GM18502 (cell line): ENCODE results near the gene DLGAP1.
"Not testable (repeated sequence)": the region's sequence is repeated elsewhere in the genome, so short reads cannot be mapped to it uniquely, and the experiment has no call there.

Experiments used
- ATAC-seq: cut with Tn5 transposase; IDR thresholded peaks from one replicate; pipeline ENCODE4 v1.9.1; 2021; ENCODE audit warnings: mild to moderate bottlenecking; ENCODE audit not compliant: unreplicated experiment, poor library complexity

DLGAP1 gene

DNA sequence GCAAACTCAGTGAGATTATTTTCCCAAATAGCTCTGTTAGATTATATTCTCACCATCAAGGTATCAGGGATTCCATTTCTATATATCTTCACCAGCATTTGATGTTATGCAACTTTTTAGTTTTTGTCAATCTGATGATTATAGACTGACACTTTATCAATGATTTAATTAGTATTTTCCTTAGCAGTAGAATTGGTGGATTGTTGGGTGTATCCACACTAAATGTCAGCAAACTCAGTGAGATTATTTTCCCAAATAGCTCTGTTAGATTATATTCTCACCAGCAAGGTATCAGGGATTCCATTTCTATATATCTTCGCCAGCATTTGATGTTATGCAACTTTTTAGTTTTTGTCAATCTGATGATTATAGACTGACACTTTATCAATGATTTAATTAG, 432.4 kb downstream of the DLGAP1 start:
- not testable (repeated sequence) for ATAC-seq

DNA sequence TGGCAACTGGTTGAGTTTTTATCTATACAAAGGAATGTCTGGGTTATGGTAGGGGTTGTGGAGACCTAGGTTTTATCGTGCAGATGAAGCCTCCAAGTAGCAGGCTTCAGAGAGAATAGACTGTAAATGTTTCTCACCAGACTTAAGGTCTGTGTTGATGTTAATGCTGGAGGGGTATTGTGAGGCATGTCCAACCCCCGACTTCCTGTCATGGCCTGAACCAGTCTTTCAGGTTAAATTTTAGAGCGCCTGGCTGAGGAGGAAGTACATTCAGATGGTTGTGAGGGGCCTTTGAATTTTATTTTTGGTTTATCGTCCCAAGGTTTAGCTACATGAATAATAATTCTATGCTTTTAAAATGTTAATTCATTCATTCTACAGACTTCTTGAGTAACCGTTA, 435.1 kb downstream of the DLGAP1 start:
- ATAC-seq, result no peak

DNA sequence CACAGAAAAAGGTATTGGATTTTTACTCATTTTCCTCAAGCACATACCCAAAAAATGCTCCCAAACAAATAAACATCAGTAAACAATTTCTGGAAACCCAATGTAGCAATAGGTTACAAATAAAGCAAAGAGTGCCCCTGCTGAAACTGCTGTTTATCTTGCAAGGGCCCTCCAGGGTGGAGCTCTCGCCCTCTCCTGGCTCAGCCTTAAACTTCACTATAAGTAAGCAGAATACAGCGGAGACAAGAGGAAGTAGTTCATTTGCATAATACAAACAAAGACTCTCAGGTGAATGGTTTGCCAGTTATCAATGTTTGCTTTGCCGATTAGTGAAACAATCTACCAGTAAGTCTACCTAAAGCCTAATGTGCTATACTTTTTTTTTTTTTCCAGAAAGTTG, 437.6 kb downstream of the DLGAP1 start:
- ATAC-seq, result peak; percentile 90

DNA sequence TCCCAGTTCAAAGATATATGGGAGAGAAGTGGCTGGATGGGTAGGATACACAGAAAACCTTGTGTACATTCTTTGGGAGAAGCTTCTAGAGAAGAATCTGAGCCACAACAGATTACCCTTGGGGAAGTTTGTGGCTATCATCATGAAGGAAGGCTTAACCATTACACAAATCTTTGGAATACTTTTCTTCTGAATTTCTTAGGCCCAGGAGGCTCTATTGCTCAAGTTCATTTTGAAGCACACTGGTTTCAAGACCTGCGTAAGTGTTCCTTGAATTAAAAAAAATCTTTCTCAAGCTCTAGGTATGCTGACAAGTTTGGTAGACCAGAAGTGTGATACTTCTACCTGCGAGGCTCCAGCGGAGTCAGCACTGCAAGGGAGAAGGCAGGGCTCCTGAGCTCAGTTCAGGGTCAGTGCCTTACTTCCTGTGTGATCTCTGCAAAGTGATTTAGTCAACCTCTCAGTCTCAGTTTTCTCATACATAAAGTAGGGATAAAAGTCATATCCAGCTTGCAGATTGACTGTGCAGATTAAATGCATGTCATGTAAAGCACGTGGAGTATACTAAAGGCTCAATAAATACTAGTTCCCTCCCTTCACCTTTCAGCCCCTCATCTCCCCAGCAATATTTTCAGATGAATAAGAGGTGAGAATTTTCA, 438.6 kb downstream of the DLGAP1 start:
- no peak for ATAC-seq

DNA sequence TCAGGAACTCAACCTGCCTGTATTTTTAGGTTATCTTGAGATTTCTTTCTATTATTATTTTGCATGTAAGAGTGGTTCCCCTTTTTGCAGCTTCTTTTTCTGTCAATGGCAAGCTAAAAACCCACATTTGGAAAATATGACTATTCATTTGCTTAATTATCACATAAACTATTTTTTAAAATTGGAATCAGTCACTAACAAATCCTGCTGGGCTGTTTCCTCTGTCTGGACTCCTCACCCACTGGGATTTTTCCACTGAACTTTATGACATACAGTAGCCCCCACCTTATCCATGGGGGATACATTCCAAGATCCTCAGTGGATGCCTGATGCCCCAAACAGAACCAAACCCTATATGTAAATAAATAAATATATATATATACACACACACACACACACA, 447.3 kb downstream of the DLGAP1 start:
- ATAC-seq, result no peak

DNA sequence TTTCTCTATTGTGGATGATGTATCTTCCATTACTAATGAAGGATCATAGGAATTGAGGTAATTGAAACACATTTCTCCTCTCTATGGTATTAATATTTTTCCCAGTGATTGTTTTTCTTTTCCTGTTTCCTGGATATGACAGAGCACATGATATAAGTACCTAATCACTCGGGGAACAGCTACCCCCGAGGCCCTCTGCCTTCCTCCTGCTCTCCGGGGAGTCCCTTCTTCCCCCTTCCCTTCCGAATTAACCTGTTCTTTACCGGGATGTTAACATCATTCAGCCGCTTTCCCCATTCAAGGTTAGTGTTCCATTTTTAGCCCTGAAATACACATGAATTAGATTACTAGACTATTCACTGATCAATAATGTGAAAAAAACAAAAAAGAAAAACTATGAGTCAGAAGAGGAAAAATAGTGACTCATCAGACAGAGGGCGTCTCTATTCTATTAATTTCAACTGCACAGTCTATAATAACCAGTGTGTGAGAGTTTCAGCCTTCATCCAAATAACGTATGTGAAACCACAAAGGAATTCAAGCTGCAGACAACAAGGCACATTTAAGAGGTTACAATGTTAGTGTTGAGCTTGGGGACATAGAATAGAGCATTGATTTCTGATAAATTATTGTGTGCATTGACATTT, 450.8 kb downstream of the DLGAP1 start:
- ATAC-seq, result no peak

DNA sequence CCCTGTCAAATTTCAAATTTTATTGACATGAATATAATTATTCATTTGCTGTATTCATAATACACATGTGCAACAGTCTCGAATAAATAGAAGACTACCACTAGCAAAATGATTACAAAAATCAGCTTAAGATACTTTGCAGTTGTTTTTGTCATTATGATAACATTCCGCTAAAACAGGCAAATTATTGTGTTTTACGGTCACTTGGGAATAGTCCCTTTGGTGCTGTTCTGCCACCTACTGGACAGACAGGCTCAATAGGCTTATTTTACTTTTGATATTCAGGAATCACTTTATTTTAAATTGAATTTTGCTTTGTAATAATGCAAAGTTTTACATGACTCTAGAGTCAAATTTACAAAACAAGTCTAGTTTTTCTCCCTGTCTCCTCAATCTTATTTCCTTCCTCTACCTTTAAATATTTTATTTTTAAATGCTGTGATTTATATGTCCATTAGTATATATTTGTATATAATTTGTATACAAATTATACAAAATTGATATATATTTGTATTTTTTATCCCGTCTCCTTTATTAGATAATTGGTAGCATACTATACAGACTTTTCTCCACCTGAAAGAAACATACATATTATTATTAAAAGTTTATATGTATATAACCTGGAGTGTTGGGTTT, 456.3 kb downstream of the DLGAP1 start:
- ATAC-seq, result no peak

DNA sequence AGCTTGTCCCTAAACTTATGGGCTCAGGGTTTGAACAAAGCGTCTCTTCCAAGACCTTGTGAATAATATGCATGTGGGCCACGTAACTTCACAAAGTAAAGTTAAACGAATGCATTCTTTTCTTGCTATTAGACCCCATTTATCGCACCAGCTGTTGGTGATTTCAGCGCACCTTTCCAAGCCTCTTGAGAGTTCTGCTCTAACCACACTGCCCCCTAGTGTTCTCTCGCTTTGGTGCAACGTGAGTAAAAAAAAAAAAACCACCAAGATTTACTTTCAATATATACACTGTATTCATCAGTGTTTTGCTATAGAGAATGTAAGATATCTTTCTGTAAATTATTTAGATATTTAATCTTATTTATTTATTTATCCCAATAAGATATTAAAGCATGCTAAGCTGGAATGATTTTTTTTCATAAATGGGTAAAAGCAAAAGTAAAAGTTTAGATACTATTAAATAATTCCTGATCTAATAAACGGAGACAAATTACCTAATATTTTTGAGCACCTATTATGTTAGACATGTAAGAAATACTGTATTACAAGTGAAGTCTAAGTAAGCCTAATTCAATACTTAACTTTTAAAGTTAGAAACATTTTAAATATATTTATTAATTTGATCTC, 459.5 kb downstream of the DLGAP1 start:
- ATAC-seq, result peak; percentile 90

DNA sequence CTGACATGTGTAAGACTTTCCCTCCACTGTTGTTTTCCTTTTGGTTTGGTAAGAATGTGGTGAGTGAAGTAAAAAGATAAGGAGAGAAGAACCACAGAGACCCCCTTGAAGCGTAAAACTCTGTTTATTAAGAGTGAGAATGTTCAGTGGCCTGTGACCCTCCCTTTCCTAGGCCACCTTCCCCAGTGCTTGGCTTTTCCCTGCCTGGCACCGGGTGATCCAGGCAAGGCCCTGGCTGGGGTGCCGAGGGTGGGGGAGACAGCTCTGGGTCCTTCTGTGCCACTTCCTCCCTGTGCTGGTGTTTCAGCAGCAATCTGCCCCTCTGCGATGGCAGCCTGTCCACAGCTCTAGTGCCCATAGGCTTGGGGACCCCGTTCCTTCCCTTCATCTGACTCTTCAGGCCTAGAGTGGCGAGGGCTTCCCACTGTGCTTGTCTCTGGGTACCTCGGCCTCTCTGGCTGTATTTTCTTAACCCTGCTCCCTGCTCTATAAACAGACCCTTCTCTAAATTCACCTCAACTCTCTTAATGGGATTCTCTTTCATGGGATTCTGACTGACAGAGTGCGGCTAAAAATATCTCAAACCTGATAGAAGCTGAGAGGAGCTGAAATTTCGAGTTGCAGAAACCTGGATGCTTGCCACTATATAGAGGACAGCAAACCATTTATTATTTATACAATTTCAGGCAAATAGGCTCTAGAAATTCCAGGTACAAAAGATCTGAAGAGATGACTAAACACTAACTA, 461.0 kb downstream of the DLGAP1 start:
- ATAC-seq, result no peak

DNA sequence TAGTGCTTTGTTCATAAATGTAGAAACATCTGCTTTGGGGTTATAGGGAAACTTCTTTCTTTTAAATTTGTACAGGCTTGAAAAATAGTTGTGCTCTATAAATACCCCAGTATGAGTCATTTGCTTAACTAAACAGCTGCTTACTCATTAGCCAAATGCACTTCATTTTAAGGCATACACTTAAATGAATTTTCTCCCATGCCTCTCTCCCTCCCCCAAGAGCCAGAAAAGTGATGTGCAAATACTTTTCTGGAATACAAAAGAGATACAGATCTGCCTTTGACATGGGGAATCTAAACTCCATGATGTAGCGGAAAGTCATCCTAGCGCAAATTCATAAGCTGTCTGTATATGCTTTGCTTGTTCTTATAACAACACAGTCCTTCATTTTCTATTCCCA, 469.4 kb downstream of the DLGAP1 start:
- ATAC-seq, result no peak

DNA sequence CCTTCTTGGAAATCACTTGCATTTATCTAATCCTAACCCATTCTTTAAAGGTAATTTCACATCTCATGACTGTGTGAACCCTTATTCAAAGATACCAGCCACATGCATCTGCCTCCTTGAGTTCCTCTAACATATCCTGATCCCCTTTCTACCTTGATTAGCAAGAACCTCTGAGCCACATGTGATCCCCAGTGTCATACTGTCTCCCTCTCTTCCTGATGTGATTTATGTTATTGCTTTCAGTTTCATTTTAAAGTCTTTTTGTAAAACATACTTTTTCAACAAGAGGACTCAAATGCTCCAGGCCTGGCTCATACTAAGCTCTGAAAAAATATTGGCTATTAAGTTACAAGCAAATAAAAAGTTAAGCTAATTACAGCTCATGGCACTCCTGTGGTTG, 470.1 kb downstream of the DLGAP1 start:
- ATAC-seq, result peak; percentile 49

DNA sequence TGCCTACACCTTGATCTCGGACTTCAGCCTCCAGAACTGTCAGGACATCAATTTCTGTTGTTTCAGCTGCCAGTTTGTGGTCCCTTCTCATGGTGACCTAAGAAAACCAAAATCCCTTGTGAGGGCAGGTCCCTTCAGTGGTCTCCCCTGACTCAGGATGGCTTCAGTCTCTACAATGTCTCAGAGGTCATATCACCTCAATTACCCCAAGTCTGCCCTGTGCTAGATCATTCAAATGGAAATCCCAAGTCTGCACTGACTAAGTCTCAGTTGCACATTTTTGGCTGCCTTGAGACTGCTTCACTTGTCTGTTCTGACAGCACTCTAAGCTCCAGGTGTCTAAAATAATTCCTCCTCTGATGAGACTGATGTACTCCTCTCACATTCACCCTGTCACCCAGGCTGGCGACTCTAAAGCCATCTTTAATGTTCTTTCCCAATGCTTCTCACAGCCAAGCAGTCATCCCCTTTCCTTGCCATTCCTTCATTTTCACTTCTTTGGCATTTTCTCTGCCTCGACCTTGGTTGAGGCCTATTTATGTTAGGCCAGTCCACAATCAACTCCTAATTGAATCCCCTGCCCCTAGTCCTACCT, 470.8 kb downstream of the DLGAP1 start:
- ATAC-seq, result no peak

DNA sequence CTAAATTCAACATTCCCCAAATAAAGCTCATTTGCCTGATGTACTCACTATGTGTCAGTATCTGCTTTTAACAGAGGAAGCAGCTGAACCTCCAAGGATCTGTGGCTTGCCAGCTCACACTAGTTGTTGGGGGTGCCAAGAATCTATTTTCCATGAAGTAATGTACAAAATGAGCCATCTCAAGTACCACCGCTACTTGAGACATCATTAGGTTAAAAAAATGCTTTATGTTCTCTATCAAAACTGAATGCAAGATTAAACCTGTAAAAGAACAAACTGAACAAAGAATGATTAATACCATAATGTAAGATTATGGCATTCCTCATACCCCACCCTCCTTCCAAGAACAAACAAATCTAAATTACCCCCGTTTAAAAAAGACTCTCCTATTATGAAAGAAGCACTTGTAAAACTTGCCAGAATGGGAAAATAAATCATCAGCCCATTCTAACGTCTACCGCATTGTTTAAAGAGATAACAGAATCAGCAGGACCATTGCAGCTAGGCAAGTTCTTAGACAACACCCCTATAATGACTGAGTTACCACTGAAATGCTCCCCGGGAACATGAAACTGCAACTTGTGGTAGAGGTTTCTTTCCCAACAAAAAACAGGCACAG, 471.6 kb downstream of the DLGAP1 start:
- no peak for ATAC-seq

DNA sequence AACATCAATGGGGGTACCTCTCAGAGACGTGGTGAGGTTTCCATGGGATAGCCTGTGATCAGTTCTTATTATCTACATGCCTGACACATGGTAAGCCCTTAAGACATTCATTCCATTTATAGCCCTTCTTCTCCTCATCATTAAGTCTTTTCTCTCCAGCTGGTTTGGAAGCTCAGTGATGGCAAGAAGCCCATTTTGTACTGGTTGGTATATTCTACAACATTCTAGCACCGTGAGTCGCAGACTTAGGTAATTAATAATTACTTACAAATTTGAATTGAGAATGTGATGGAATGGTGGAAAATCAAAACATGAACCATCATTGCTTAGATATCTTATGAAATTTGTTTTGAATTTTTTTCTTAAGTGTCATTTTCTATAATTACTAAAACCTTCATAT, 472.6 kb downstream of the DLGAP1 start:
- ATAC-seq, result no peak

DNA sequence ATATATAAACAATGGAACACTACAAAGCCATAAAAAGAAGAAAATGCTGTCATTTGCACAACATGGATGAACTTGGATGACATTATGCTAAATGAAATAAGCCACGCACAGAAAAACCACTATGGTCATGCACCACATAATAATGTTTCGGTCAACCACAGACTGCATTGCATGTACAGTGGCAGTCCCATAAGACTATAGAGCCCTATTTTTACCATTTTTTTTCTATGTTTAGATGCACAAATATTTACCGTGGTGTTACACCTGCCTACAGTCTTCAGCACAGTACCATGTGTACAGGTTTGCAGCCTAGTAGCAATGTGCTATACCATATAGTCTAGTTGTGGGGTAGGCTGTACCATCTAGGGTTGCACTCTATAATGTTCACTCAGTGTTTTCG, 476.1 kb downstream of the DLGAP1 start:
- ATAC-seq, result no peak

DNA sequence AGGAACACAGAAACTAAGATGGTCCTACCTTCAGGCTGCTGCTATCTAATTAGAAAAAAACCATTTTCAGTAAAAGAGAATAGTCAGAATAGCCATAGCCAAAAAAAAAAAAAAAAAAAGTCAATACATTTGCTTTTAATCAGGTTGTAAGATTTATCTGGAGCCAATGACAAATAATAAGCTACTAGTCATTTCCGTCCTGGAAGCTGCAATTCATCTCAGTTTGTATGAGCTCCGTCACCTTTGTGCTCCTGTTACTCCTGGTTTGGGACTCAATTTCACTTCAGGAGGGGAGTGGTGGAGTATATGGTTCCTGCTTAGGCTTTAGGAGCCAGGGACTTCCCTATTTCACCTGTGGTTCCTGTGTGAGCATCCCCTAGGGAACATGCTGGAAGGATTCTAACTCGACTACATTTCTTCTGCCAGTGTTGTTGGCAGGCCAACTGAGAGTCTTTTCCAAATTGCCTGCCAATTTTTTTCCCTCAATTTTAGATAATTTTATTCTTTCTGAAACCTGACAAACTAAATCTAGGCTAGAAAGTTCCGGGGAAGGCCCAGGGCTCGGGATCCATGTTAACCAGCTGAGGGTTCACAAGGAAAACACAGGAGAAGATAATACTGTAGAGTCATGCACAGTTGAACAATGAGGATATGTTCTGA, 481.8 kb downstream of the DLGAP1 start:
- no peak for ATAC-seq

DNA sequence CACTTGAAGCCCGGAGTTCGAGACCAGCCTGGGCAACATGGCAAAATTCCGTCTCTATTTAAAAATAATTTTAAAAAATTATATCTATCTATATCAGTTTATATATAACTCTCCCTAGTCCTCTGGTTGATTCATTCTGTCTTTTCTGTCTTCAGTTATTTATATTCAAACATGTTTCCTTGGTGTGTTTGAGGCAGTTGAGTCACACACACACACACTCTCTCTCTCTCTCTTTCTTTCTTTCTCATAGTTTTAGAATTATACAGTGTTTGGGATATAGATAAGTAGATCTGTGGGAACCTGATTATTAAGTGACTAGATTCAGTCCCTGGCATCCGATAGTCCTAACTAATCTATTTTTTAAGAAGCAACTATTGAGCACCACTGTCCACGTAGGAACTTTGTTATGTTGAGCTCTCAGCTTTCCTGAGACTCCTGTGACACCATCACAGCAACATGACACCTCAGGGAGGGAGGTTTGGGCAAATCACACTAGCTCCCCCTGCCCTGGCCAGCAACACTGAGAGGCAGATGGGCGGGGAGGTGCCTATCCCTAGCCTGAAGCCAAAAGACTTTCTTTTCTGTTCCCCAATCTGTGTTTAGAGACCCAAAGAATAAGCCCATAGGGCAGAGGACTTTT, 482.7 kb downstream of the DLGAP1 start:
- no peak for ATAC-seq

DNA sequence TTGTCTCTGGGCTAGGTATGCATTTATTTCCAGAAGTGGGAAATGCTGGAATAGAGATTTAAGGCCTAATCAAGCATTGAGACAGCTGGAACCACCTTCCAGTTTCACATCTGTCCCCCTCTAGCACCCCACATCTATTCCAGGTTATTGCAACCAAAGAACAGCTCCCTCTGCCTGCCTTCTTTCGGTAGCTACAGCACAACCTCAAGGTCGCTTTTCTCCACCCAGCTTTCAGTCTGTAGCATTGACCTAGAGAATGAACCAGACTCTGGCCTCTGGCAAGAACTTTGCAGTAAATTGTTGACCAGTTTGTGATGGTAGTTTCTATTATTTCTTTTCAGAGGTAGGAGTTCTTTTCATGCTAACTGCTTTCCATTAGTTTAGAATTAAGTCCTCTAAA, 484.2 kb downstream of the DLGAP1 start:
- ATAC-seq, result no peak
